Pancreas (tissue), 10 donors: ENCODE results near the gene PDZD4. TPM values are rescaled to one million over a fixed set of nuclear protein-coding genes. Genes with fewer than 3 reads are reported as not detected.

Experiments used
- ATAC-seq, 4 donors: fragments of 200-7000 bp; cut with Tn5 transposase; one replicate each; pipeline versions ENCODE4 v1.8.0 to v1.9.1; 2020; ENCODE audit warnings: mild to moderate bottlenecking in 4 of 4, moderate library complexity in 4 of 4
- DNase-seq, 6 donors: peaks; one replicate each; pipeline ENCODE4 v3.0.0-alpha.2; 2020
- FAIRE-seq: peaks from 2 replicates; lab custom pipeline; 2012; peaks lifted over from hg19 to GRCh38; lab: Jason Lieb, UNC
- H3K27ac ChIP-seq, 4 donors: fragments of 200-600 bp; sonication (generic); 1 replicate in 3 of 4; 2 replicates in 1 of 4; pipeline versions ENCODE4 v1.5.0 to v1.8.0; 2020
- H3K27me3 ChIP-seq, 4 donors: fragments of 200-600 bp; one replicate each; pipeline ENCODE4 v1.8.0; 2021
- H3K36me3 ChIP-seq, 3 donors: fragments of 200-600 bp; sonication (generic) in 1 of 3; one replicate each; pipeline versions ENCODE4 v1.5.0 to v1.8.0; 2020 to 2021
- H3K4me1 ChIP-seq, 3 donors: fragments of 200-600 bp; one replicate each; pipeline ENCODE4 v1.8.0; 2021
- H3K4me3 ChIP-seq, 4 donors: fragments of 200-600 bp; sonication (generic) in 2 of 4; one replicate each; pipeline versions ENCODE4 v1.5.0 to v1.8.0; 2020 to 2021
- H3K9me3 ChIP-seq, 4 donors: fragments of 200-600 bp; one replicate each; pipeline ENCODE4 v1.8.0; 2021
- WGBS, 2 donors: extraction: QIAGEN DNeasy Blood & Tissue Kit; methylation state at CpG; one replicate each; pipeline ENCODE4 v1.1.7; 2013; 5-methylcytosine and 5-hydroxymethylcytosine counted together
- intact Hi-C, 3 donors: fragments of 100-400 bp; cut with DNase I; formaldehyde crosslinking; loops; one replicate each; pipeline versions ENCODE4 v1.11.1 to v1.14.2; 2022
- polyA plus RNA-seq, 2 donors: library from polyadenylated mRNA; stranded (reverse); fragments of 200-250 nt; gene quantifications; one replicate each; pipeline ENCODE4 v1.2.3, GENCODE V29; 2013
- total RNA-seq, 6 donors: library from RNA; stranded (reverse); fragmentation: NEBNext Ultra II Directional in 4 of 6; extraction: Animal tissue kit (Norgen Biotek cat#: 25700) in 4 of 6; gene quantifications; one replicate each; pipeline versions ENCODE4 v1.2.1 to v1.2.4, GENCODE V29; 2021 to 2023
- TF ChIP-seq, protein P1 (sequence below), 4 donors: fragments of 200-600 bp; sonication (generic) in 3 of 4; IDR thresholded peaks; one replicate each; pipeline versions ENCODE4 v1.5.0 to v1.8.0; 2021; ENCODE audit warnings: antibody characterized with exemption in 4 of 4
- donor health status: healthy with polysubstance abuse.
- donor health status: DM: no; HTN: no; CAD: no; lungs with moderate emphysema.
- donor health status: DM: no; HTN: no; CAD: no.
- donor health status: control.
- donor health status: control.
- donor health status: Bipolar disorder and iron deficiency.
- donor health status: DM: yes; HTN: yes; CAD: no.
- donor health status: DM: no; HTN: no; CAD: no.
- donor health status: DM: no; HTN: no; CAD: no.
- donor health status: DM: yes; HTN: yes; CAD: no.

The PDZD4 gene
- total and polyA plus RNA-seq, 8 donors = 0.79 to 15.2 (median 1.6) TPM

DNA sequence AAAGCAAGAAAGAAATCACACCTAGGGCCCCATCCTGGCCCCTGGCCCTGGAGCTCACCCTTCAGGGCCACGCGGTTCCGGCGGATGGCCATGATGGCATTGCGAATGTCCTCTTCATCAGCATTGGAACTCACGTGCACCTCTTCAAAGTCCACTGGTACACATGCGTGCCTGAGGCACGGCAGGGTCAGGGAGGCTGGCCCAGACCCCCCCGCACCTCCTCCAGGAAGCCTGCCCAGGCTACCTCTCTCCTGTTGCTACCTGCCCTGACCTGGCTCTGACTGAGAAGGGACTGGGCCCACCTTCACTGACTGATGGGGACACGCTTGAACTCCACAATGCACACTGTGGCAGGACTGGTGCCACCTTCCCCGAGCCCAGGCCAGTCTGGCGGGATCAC lies 40.7 kb downstream of the PDZD4 start:
- DNase-seq (no peak), ATAC-seq (no peak), FAIRE-seq (no peak)
- TF ChIP-seq, protein P1, sequence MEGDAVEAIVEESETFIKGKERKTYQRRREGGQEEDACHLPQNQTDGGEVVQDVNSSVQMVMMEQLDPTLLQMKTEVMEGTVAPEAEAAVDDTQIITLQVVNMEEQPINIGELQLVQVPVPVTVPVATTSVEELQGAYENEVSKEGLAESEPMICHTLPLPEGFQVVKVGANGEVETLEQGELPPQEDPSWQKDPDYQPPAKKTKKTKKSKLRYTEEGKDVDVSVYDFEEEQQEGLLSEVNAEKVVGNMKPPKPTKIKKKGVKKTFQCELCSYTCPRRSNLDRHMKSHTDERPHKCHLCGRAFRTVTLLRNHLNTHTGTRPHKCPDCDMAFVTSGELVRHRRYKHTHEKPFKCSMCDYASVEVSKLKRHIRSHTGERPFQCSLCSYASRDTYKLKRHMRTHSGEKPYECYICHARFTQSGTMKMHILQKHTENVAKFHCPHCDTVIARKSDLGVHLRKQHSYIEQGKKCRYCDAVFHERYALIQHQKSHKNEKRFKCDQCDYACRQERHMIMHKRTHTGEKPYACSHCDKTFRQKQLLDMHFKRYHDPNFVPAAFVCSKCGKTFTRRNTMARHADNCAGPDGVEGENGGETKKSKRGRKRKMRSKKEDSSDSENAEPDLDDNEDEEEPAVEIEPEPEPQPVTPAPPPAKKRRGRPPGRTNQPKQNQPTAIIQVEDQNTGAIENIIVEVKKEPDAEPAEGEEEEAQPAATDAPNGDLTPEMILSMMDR (IDR thresholded peaks at IDR 0.05) = no peak
- Histone ChIP-seq H3K27me3 (no peaks in the 10 kb centered on the region), H3K4me3 (no peak overlapping the region), H3K4me1 (peaks cover 0 to 7% (median 0%) of the 10 kb centered on the region in 3 donors), H3K27ac (no peak overlapping the region), H3K9me3 (no peaks in the 10 kb centered on the region), H3K36me3 (peaks cover 0 to 10% (median 8%) of the 10 kb centered on the region in 3 donors)
- WGBS, 2 donors = 88 to 94% methylated on average over 12 of the region's 12 CpGs
- intact Hi-C loops = no loop called here

DNA sequence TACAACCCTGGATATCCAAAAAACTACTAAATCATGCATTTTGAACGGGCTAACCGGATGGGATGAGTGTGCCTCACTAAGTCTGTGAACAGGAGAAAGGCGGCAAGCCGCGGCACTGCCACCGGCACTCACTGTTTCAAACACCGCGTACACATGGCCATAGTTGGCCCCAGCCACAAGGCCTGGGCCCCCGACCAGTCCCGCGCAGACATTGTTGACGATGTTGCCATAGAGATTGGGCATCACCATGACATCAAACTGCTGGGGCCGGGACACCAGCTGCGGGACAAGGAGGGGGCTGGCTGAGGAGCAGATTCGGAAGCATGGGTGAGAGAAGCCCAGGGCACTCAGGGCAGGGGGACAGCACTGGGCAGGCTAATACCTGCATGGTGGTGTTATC lies 43.7 kb downstream of the PDZD4 start:
- no peak for FAIRE-seq

DNA sequence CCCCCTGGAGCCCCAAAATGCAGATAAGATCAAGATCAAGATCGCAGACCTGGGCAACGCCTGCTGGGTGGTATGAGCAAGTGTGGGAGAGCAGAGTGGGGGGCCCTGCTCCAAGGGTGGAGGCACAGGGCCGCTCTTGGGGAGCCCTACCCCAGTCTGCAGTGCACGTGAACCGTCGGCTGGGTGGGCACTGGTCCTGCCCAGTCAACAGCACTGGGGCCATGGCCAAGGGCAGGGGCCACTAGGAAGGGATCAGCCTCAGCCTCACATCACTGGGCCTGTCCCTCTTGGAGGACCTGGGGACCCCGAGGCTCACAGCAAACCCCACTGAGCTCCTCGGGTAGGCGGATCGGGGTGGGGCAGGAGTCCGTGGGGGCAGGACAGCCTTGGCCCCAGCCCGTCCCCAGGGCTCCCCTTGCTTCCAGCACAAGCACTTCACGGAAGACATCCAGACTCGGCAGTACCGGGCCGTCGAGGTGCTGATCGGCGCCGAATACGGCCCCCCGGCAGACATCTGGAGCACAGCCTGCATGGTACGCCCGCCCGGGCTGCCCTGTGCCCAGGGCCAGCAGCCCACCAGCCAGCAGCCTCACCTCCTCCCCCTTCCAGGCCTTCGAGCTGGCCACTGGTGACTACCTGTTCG lies 45.9 kb downstream of the PDZD4 start:
- intact Hi-C loops = no loop called here
- WGBS, 2 donors = 91 to 94% methylated on average over 27 of the region's 27 CpGs
- Histone ChIP-seq H3K4me3 (no peak overlapping the region), H3K4me1 (no peaks in the 10 kb centered on the region), H3K9me3 (no peaks in the 10 kb centered on the region), H3K27me3 (no peaks in the 10 kb centered on the region), H3K36me3 (peaks cover 0 to 10% (median 8%) of the 10 kb centered on the region in 3 donors), H3K27ac (no peak overlapping the region)
- DNase-seq (no peak), FAIRE-seq (no peak), ATAC-seq (no peak)
- TF ChIP-seq, protein P1 (IDR thresholded peaks at IDR 0.05) = no peak

More for the DNA sequence above, 43.7 kb downstream of the PDZD4 start:
- intact Hi-C loops = no loop called here
- Histone ChIP-seq H3K9me3 (no peaks in the 10 kb centered on the region), H3K36me3 (peaks cover 0 to 10% (median 8%) of the 10 kb centered on the region in 3 donors), H3K27me3 (no peaks in the 10 kb centered on the region), H3K4me1 (no peaks in the 10 kb centered on the region), H3K27ac (no peak overlapping the region), H3K4me3 (no peak overlapping the region)
- ATAC-seq = no peak
- 89 to 90% methylated on average over 15 of the region's 15 CpGs for WGBS, 2 donors
- TF ChIP-seq, protein P1 (IDR thresholded peaks at IDR 0.05) = no peak
- no peak for DNase-seq

DNA sequence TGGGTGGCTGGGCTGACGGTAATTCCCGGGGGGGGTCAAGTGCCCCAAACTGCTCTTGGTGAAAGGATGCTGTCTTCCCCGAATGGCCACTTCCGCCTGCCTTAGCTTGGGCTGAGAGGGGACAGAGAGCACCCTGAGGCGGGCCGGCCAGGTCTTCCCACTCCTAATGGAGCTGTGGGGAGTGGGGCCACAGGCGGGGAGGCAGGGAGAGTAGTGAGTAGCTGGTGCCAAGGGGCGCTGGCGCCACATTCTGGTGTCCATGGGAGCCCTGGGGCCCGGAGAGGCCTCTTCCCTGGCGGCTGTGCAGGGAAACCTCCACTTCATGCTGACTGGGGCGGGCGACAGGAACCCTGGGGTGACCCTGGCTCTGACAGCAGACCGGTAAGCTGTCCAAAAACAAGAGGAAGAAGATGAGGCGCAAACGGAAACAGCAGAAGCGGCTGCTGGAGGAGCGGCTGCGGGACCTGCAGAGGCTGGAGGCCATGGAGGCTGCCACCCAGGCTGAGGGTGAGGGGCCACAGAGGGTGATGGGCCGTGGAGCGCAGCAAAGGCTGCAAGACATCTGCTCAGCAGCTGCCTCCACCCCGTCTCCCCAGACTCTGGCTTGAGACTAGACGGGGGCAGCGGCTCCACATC lies 46.8 kb downstream of the PDZD4 start:
- no peak for FAIRE-seq
- WGBS, 2 donors = 85 to 86% methylated on average over 23 to 24 of the region's 24 CpGs
- H3K27me3 ChIP-seq = no peaks in the 10 kb centered on the region
- no peak overlapping the region for H3K27ac ChIP-seq
- no peaks in the 10 kb centered on the region for H3K4me1 ChIP-seq
- TF ChIP-seq, protein P1 (IDR thresholded peaks at IDR 0.05) = no peak
- no peaks in the 10 kb centered on the region for H3K9me3 ChIP-seq
- no peak for DNase-seq
- no peak for ATAC-seq
- H3K36me3 ChIP-seq = peaks cover 0 to 10% (median 8%) of the 10 kb centered on the region in 3 donors
- intact Hi-C loops = no loop called here
- H3K4me3 ChIP-seq = no peak overlapping the region

DNA sequence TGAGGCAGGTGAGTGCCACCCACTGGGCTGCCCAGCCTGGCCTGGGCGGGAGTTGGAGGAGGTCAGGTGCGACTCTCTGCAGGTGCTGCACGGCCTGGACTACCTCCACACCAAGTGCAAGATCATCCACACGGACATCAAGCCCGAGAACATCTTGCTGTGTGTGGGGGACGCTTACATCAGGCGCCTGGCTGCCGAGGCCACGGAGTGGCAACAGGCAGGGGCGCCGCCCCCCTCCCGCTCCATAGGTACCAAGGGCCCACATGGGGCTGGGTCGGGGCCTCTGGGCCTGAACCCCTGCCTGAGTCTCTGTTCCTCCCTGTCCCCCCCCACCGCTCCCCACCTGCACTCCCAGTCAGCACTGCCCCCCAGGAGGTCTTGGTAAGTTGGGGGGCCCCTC lies 47.5 kb downstream of the PDZD4 start:
- Histone ChIP-seq H3K4me3 (no peak overlapping the region), H3K9me3 (no peaks in the 10 kb centered on the region), H3K36me3 (peaks cover 0 to 10% (median 8%) of the 10 kb centered on the region in 3 donors), H3K27ac (no peak overlapping the region), H3K4me1 (no peaks in the 10 kb centered on the region), H3K27me3 (no peaks in the 10 kb centered on the region)
- TF ChIP-seq, protein P1 (IDR thresholded peaks at IDR 0.05) = no peak
- FAIRE-seq (no peak), DNase-seq (no peak), ATAC-seq (no peak)
- intact Hi-C loops = no loop called here
- WGBS, 2 donors = 89 to 95% methylated on average over 11 to 14 of the region's 14 CpGs
